Middle frontal gyrus (tissue), 1 donor: ENCODE results near the gene NUBPL.
"Not testable (repeated sequence)": the region's sequence is repeated elsewhere in the genome, so short reads cannot be mapped to it uniquely, and the experiment has no call there.

Experiments
- DNase-seq: peaks from one replicate; pipeline ENCODE4 v3.0.0-alpha.2; 2015; ENCODE audit warnings: low spot score; ENCODE audit errors: extremely low spot score

NUBPL gene

GRCh38 chr14:31578266-31578665 is 17.1 kb downstream of the NUBPL start:
- DNase-seq: no peak

DNA sequence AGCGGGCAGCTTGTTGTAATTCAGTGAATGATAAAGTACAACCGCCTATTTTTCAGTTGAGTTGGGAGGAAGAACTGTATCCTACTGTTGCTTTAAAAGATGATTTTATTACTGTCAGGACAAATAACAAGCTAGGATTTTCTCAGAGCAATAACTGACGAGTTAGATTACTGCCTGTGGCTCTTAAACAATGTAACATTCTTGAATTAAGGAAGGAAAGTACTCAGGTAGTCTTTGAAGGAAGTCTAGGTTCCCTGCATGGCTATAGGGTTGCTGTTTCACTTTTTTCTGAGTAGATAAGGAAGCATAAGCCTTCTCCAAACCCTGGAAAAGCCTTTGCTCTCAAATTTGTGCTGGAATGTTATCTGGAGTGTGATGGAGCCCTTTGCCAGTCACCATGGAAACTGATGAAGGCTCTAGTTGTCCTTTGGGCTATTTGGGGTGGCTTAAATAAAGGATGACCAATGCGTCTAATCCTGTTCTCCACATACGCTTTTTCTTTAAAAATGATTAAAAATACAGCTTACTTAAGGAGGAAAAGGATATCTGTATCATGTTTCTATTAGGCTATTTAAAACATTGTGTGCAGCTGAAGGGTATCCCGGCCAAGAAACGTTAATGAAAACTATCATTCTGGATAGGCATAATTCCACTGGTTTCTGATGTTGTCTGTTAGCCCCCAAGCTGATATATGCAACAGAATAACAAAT is 17.7 kb downstream of the NUBPL start:
- DNase-seq: peak; percentile 20

DNA sequence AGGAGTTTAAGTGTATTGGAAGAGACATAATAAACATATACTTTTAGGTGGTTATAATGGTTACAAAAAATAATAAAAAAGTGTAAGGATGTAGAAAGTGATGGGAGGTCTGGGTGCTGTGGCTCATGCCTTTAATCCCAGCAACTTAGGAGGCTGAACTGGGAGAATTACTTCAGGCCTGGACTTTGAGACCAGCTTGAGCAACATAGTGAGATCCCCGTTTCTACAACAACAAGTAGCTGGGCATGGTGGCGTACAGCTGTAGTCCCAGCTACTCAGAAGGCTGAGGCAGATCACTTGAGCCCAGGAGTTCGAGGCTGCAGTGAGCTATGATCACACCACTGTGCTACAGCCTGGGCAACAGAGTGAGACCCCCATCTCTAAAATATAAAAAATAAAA is 19.0 kb downstream of the NUBPL start:
- no peak for DNase-seq

GRCh38 chr14:31582286-31582691 is 21.1 kb downstream of the NUBPL start:
- DNase-seq: no peak

DNA sequence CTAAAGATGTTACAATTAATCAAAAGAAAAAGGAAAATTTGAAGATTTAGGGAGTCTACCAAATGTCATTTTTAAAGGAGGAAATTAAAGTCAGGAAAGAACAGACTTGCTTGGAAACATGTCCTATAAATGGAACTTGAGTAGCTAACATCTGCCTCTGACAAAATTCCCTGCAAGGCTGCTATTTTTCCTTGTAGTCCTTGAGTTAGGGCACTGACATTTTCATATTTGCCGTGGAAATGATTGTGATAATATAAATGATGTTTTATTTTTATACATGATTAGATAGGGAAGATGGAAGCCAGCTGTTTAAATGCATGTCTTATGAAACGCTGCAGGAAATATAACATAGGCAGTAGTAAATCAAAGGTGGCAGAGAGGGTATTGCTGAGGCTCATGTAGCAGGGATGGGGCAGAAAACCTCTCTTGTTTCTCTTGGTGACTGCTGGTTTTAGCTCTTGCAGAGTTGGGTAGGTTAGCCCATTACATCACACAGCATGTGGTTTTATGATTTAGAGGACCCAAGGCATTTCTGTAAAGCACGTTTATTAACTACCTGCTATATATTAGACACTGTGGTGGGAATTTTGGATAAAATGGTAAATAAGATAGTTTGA is 21.7 kb downstream of the NUBPL start:
- DNase-seq: no peak

DNA sequence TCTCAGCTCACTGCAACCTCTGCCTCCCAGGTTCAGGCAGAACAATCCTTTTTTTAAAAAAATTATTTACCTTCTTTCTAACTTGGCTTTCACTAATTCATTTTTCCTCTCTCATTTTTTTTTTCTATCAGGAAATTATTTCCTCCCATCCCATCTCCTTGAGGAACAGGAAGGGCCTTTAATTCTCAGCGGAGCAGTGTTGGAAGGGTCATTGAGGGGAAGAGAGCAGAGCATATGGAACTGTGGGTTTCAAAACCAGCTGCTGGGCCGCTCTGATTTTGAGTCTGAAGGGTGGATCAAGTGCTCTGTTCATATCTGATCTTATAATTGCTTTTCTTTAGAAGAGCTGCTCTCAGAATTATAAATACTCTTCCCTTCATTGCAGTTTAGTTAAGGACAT is 29.0 kb downstream of the NUBPL start:
- no peak for DNase-seq

- DNase-seq: no peak
Measured at GRCh38 chr14:31592122-31592521, 30.9 kb downstream of the NUBPL start.

GRCh38 chr14:31592631-31593030 is 31.4 kb downstream of the NUBPL start:
- no peak for DNase-seq

- DNase-seq: no peak
Measured at GRCh38 chr14:31596342-31597095, 35.3 kb downstream of the NUBPL start.

DNA sequence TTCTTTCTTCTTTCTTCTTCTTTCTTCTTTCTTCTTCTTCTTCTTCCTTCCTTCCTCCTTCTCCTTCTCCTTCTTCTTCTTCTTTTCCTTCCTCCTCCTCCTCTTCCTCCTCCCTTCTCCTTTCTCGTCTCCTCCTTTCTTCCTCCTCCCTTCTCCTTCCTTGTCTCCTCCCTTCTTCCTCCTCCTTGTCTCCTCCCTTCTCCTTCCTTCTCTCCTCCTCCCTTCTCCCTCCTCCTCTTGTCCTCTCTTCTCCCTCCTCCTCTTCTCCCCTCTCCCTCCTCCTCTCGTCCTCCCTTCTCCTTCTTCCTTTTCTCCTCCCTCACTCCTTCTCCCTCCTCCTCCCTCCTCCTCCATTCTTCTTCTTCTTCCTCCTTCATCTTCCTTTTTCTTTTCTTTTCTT is 44.5 kb downstream of the NUBPL start:
- no peak for DNase-seq

DNA sequence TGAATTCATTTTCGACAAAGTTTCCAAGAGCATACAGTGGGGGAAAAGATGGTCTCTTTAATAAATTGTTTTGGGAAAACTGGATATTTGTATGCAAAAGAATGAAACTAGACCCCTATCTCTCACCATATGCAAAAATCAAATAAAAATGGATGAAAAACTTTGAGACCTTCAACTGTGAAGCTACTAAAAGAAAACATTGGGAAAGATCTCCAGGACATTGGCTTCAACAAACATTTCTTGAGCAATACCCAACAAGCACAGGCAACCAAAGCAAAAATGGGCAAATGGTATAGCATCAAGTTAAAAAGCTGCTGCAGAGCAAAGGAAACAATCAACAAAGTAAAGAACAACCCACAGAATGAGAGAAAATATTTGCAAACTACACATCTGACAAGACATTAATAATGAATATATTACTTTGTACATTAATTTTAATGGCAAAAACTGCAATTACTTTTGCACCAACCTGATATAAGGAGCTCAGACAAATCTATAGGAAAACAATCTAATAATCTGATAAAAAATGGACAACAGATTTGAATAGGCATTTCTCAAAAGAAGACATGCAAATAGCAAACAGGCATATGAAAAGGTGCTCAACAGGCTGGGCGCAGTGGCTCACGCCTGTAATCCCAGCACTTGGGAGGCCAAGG is 50.7 kb downstream of the NUBPL start:
- no peak for DNase-seq

- DNase-seq: no peak
Measured at GRCh38 chr14:31613188-31613587, 52.0 kb downstream of the NUBPL start.

DNA sequence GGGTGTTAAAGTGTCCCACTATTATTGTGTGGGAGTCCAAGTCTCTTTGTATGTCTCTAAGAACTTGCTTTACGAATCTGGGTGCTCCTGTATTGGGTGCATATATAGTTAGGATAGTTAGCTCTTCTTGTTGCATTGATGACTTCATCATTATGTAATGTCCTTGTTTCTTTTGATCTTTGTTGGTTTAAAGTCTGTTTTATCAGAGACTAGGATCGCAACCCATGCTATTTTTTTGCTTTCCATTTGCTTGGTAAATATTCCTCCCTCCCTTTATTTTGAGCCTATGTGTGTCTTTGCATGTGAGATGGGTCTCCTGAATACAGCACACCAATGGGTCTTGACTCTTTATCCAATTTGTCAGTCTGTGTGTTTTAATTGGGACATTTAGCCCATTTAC is 57.7 kb downstream of the NUBPL start:
- DNase-seq: not testable (repeated sequence)

DNA sequence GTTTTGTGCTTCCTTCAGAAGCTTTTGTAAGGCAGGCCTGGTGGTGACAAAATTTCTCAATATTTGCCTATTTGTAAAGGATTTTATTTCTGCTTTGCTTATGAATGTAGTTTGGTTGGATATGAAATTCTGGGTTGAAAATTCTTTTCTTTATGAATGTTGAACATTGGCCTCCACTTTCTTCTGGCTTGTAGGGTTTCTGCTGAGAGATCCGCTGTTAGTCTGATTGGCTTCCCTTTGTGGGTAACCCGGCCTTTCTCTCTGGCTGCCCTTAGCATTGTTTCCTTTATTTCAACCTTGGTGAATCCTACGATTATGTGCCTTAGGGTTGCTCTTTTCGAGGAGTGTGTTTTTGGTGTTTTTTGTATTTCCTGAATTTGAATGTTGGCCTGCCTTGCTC is 58.2 kb downstream of the NUBPL start:
- no peak for DNase-seq

GRCh38 chr14:31620898-31621297 is 59.7 kb downstream of the NUBPL start:
- DNase-seq: not testable (repeated sequence)

DNA sequence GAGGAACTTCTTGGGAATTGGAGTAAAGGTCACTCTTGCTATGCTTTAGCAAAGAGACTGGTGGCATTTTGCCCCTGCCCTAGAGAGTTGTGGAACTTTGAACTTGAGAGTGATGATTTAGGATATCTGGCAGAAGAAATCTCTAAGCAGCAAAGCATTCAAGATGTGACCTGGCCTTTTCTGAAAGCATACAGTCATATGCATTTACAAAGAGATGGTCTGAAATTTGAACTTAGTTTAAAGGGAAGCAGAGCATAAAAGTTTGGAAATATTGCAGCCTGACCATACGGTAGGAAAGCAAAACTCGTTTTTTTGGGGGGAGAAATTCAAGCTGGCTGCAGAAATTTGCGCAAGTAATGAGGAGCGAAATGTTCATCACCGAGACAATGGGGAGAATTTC is 60.9 kb downstream of the NUBPL start:
- DNase-seq: no peak

- not testable (repeated sequence) for DNase-seq
Measured at GRCh38 chr14:31652900-31653299, 91.7 kb downstream of the NUBPL start.

GRCh38 chr14:31657917-31658316 is 96.7 kb downstream of the NUBPL start:
- DNase-seq: no peak

- no peak for DNase-seq
Measured at GRCh38 chr14:31659278-31659677, 98.1 kb downstream of the NUBPL start.

DNA sequence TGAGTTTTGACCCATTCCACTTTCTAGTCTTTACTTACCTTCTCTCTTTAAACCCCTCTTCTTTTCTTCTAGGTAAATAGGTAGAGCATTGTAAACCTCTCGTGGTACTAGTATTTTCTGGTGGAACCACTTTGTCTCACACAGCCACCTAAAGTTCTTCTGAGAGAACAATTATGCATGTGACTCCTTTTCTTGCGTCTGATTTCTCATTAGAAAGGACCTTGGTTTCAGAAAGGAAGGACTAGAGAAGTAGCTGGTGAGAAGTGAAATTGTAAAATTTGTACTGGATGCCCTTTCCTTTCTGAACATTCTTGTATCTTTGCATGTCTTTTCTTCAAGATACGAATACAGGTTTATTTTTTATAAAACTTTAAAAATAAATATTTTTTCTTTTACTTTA is 99.0 kb downstream of the NUBPL start:
- no peak for DNase-seq

GRCh38 chr14:31660728-31661127 is 99.5 kb downstream of the NUBPL start:
- DNase-seq: no peak

DNA sequence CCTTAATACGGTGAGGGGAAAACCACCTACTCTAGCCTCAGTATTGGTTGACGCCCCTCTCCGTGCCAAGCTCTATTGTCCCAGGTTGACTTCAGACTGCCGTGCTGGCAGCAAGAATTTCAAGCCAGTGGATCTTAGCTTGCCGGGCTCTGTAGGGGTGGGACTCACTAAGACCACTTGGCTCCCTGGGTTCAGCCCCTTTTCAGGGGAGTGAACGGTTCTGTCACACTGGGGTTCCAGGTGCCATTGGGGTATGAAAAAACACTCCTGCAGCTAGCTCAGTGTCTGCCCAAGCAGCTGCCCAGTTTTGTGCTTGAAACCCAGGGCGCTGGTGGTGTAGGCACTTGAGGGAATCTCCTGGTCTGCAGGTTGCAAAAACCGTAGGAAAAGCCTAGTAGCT is 107.1 kb downstream of the NUBPL start:
- DNase-seq: no peak
